Suppressor macrophage treated with lipopolysaccharide for 1 hour (primary cell): ENCODE results near the gene CD207.
A peak's percentile ranks its signal among the peaks of the same experiment; 100 is the strongest.
"Not testable (repeated sequence)": the region's sequence is repeated elsewhere in the genome, so short reads cannot be mapped to it uniquely, and the experiment has no call there.

Experiments
- DNase-seq, 3 donors: peaks; one replicate each; pipeline ENCODE4 v3.0.0-alpha.2; 2020 to 2022

The CD207 gene

GRCh38 chr2:70835643-70836042 is at the start of gene CD207:
CD207 (minus strand) TSS chr2:70835816; CDS start chr2:70835776, 40 bp downstream.
- no peak for DNase-seq

- DNase-seq: not testable (repeated sequence)
Observed at GRCh38 chr2:70878543-70878942, 42.9 kb upstream of the CD207 start.

- not testable (repeated sequence) for DNase-seq
Observed at GRCh38 chr2:70876138-70876537, 40.5 kb upstream of the CD207 start.

- DNase-seq: no peak
Observed at GRCh38 chr2:70873541-70873940, 37.9 kb upstream of the CD207 start.

- DNase-seq: peak; percentile 90 to 95 (median 94)
Observed at GRCh38 chr2:70871398-70872211, 36.0 kb upstream of the CD207 start.

GRCh38 chr2:70870790-70871189 is 35.2 kb upstream of the CD207 start:
- DNase-seq: no peak

GRCh38 chr2:70868970-70869369 is 33.4 kb upstream of the CD207 start:
- DNase-seq: no peak

GRCh38 chr2:70861777-70862625 is 26.4 kb upstream of the CD207 start:
- DNase-seq: peak; percentile 81 to 89 (median 88)

- no peak for DNase-seq
Observed at GRCh38 chr2:70855667-70856066, 20.1 kb upstream of the CD207 start.

GRCh38 chr2:70854411-70854810 is 18.8 kb upstream of the CD207 start:
- peak; percentile 49 to 59 (median 52) for DNase-seq

GRCh38 chr2:70852824-70853223 is 17.2 kb upstream of the CD207 start:
- DNase-seq: peak; percentile 32 to 81 (median 68)

GRCh38 chr2:70851704-70852103 is 16.1 kb upstream of the CD207 start:
- DNase-seq: peak; percentile 83 to 96 (median 92)

GRCh38 chr2:70850925-70851324 is 15.3 kb upstream of the CD207 start:
- peak; percentile 27 to 62 (median 46) for DNase-seq

- DNase-seq: no peak
Observed at GRCh38 chr2:70842401-70842800, 6.8 kb upstream of the CD207 start.

GRCh38 chr2:70837980-70838925 is 2.6 kb upstream of the CD207 start:
- peak; percentile 47 to 53 (median 50) for DNase-seq

GRCh38 chr2:70834881-70835280 is 735 bp downstream of the CD207 start:
- DNase-seq: no peak

GRCh38 chr2:70834106-70834505 is 1.5 kb downstream of the CD207 start:
- DNase-seq: no peak

- no peak for DNase-seq
Observed at GRCh38 chr2:70833246-70833645, 2.4 kb downstream of the CD207 start.

- peak; percentile 37 to 59 (median 55) for DNase-seq
Observed at GRCh38 chr2:70832386-70832785, 3.2 kb downstream of the CD207 start.

- no peak for DNase-seq
Observed at GRCh38 chr2:70831861-70832260, 3.8 kb downstream of the CD207 start.

- peak; percentile 64 to 88 (median 71) for DNase-seq
Observed at GRCh38 chr2:70830366-70830765, 5.2 kb downstream of the CD207 start.

- DNase-seq: no peak
Observed at GRCh38 chr2:70829916-70830315, 5.7 kb downstream of the CD207 start.
